ENCODE data around the gene ATP5MK.
"Not testable (repeated sequence)": the region's sequence is repeated elsewhere in the genome, so short reads cannot be mapped to it uniquely, and the experiment has no call there.

Gene ATP5MK

GRCh38 chr10:103395754-103396066 is 565 bp downstream of the ATP5MK start:
- DNase-seq: no peak

GRCh38 chr10:103394180-103394579 is 2.1 kb downstream of the ATP5MK start:
- DNase-seq: no peak

GRCh38 chr10:103382769-103383168 is 13.5 kb downstream of the ATP5MK start:
- DNase-seq: no peak

GRCh38 chr10:103374263-103374662 is 22.0 kb downstream of the ATP5MK start:
- DNase-seq: no peak

- DNase-seq: no peak
Observed at GRCh38 chr10:103373544-103373943, 22.7 kb downstream of the ATP5MK start.

- peak; percentile 90 for DNase-seq
Observed at GRCh38 chr10:103367782-103368518, 28.3 kb downstream of the ATP5MK start, which contains the start of gene TAF5. Gene TAF5, plus strand, starts transcription at chr10:103367976. Its CDS starts 14 bp downstream, at chr10:103367990.

- no peak for DNase-seq
Observed at GRCh38 chr10:103367379-103367781, 28.9 kb downstream of the ATP5MK start.

- DNase-seq: not testable (repeated sequence)
Observed at GRCh38 chr10:103360791-103361190, 35.5 kb downstream of the ATP5MK start.

GRCh38 chr10:103359493-103359892 is 36.8 kb downstream of the ATP5MK start:
- not testable (repeated sequence) for DNase-seq

- no peak for DNase-seq
Observed at GRCh38 chr10:103355906-103356599, 40.2 kb downstream of the ATP5MK start.

GRCh38 chr10:103354567-103354966 is 41.7 kb downstream of the ATP5MK start:
- not testable (repeated sequence) for DNase-seq

- no peak for DNase-seq
Observed at GRCh38 chr10:103353281-103353680, 43.0 kb downstream of the ATP5MK start.

- DNase-seq: peak; percentile 56
Observed at GRCh38 chr10:103350517-103351260, 45.6 kb downstream of the ATP5MK start, which contains the start of gene PCGF6. Gene PCGF6, minus strand, starts transcription at chr10:103351140. Its CDS starts 74 bp downstream, at chr10:103351066.

GRCh38 chr10:103350175-103350516 is 46.1 kb downstream of the ATP5MK start:
- no peak for DNase-seq

All from NCI-H2227 treated with DMSO at 0.1 percent for 48 hours (cell line).